WTC11 (cell line): Measurements from ENCODE around the gene MAP9. TPM values are rescaled to one million over a fixed set of nuclear protein-coding genes. Genes with fewer than 3 reads are reported as not detected.

ENCODE experiments used
- ATAC-seq: fragments of 200-7000 bp; cut with Tn5 transposase; 2 replicates; pipeline ENCODE4 v1.10.0; 2021; ENCODE audit warnings: mild to moderate bottlenecking, moderate library complexity
- CTCF ChIA-PET: fragments of 300-600 bp; sonication (Branson Sonifier 250); formaldehyde crosslinking; loops from one replicate; lab custom pipeline; 2021; ENCODE audit warnings: antibody characterized with exemption; lab: Charles Lee
- POLR2A ChIA-PET: fragments of 350-600 bp; sonication (Branson Sonifier 250); formaldehyde crosslinking; loops from one replicate; lab custom pipeline; 2021; ENCODE audit warnings: antibody characterized with exemption; lab: Charles Lee
- DNase-seq: peaks from one replicate; pipeline ENCODE4 v3.0.0; 2021; ENCODE audit warnings: low spot score
- H3K27ac Mint-ChIP-seq: 2 replicates; pipeline ENCODE4 v1.8.0; 2021; ENCODE audit warnings: mixed read lengths
- H3K27me3 Mint-ChIP-seq: 2 replicates; pipeline ENCODE4 v1.8.0; 2021; ENCODE audit warnings: low read depth, mild to moderate bottlenecking, moderate library complexity, mixed read lengths
- H3K36me3 Mint-ChIP-seq: 2 replicates; pipeline ENCODE4 v1.8.0; 2021; ENCODE audit warnings: mixed read lengths
- H3K4me1 Mint-ChIP-seq: 2 replicates; pipeline ENCODE4 v1.8.0; 2022; ENCODE audit warnings: mixed read lengths
- H3K4me3 Mint-ChIP-seq: 2 replicates; pipeline ENCODE4 v1.8.0; 2021; ENCODE audit warnings: mild to moderate bottlenecking, moderate library complexity, mixed read lengths
- H3K9me3 Mint-ChIP-seq: 2 replicates; pipeline ENCODE4 v1.8.0; 2021; ENCODE audit warnings: mixed read lengths
- ATF1 ChIP-seq: sonication (generic); formaldehyde crosslinking; IDR thresholded peaks from 2 replicates; pipeline ENCODE4 v1.8.1; 2023; ENCODE audit warnings: mild to moderate bottlenecking, moderate library complexity, missing genetic modification reagents
- CDX4 ChIP-seq: fragments of 250-450 bp; sonication (Bioruptor Pico); IDR thresholded peaks from 2 replicates; pipeline ENCODE4 v1.9.0; 2021; ENCODE audit warnings: moderate library complexity, mild to moderate bottlenecking, inconsistent platforms, borderline replicate concordance
- GABPB1 ChIP-seq: sonication (generic); formaldehyde crosslinking; IDR thresholded peaks from 2 replicates; pipeline ENCODE4 v1.8.1; 2023; ENCODE audit warnings: mild to moderate bottlenecking, missing genetic modification reagents
- NFE2L1 ChIP-seq: sonication (generic); formaldehyde crosslinking; IDR thresholded peaks from 2 replicates; pipeline ENCODE4 v1.8.1; 2023; ENCODE audit warnings: missing genetic modification reagents
- SMAD4 ChIP-seq: sonication (generic); formaldehyde crosslinking; IDR thresholded peaks from 2 replicates; pipeline ENCODE4 v1.8.0; 2022; ENCODE audit warnings: mild to moderate bottlenecking, missing genetic modification reagents
- SP1 ChIP-seq: sonication (generic); formaldehyde crosslinking; conservative IDR thresholded peaks from 2 replicates; pipeline ENCODE4 v1.8.1; 2022; ENCODE audit warnings: missing genetic modification reagents
- TP53 ChIP-seq: sonication (generic); formaldehyde crosslinking; IDR thresholded peaks from 2 replicates; pipeline ENCODE4 v1.8.1; 2023; ENCODE audit warnings: mild to moderate bottlenecking, missing genetic modification reagents
- USF2 ChIP-seq: sonication (generic); formaldehyde crosslinking; IDR thresholded peaks from 2 replicates; pipeline ENCODE4 v1.8.1; 2023; ENCODE audit warnings: mild to moderate bottlenecking, missing genetic modification reagents, moderate library complexity
- ZMAT4 ChIP-seq: fragments of 250-450 bp; sonication (Bioruptor Pico); IDR thresholded peaks from 2 replicates; pipeline ENCODE4 v1.9.0; 2021; ENCODE audit warnings: mild to moderate bottlenecking
- ZNF263 ChIP-seq: sonication (generic); formaldehyde crosslinking; IDR thresholded peaks from 2 replicates; pipeline ENCODE4 v1.8.1; 2022; ENCODE audit warnings: low read depth, mild to moderate bottlenecking, moderate library complexity, missing genetic modification reagents
- ZNF396 ChIP-seq: fragments of 250-450 bp; sonication (Bioruptor Pico); IDR thresholded peaks from 2 replicates; pipeline ENCODE4 v1.8.0; 2021; ENCODE audit warnings: mild to moderate bottlenecking, moderate library complexity, borderline replicate concordance
- ZNF416 ChIP-seq: fragments of 250-450 bp; sonication (Bioruptor Pico); IDR thresholded peaks from 2 replicates; pipeline ENCODE4 v1.9.0; 2021; ENCODE audit warnings: mild to moderate bottlenecking, inconsistent platforms
- ZNF532 ChIP-seq: fragments of 250-450 bp; sonication (Bioruptor Pico); IDR thresholded peaks from 2 replicates; pipeline ENCODE4 v1.9.0; 2021; ENCODE audit warnings: mild to moderate bottlenecking, borderline replicate concordance
- ZNF671 ChIP-seq: fragments of 250-450 bp; sonication (Bioruptor Pico); IDR thresholded peaks from 2 replicates; pipeline ENCODE4 v1.8.0; 2021; ENCODE audit warnings: mild to moderate bottlenecking
- total RNA-seq: library from RNA; stranded (reverse); gene quantifications from 3 replicates; pipeline ENCODE4 v1.2.3, GENCODE V29; 2021
- TF ChIP-seq, protein P1 (sequence below): sonication (generic); formaldehyde crosslinking; IDR thresholded peaks from 2 replicates; pipeline ENCODE4 v1.8.0; 2023; ENCODE audit warnings: mild to moderate bottlenecking, missing genetic modification reagents
- TF ChIP-seq, protein P2 (sequence below): sonication (generic); formaldehyde crosslinking; IDR thresholded peaks from 2 replicates; pipeline ENCODE4 v1.8.0; 2022; ENCODE audit warnings: mild to moderate bottlenecking, missing genetic modification reagents
- TF ChIP-seq, protein P3 (sequence below): sonication (generic); formaldehyde crosslinking; IDR thresholded peaks from 2 replicates; pipeline ENCODE4 v1.8.1; 2022; ENCODE audit warnings: low read depth, missing genetic modification reagents, borderline replicate concordance

Gene MAP9
- total RNA-seq, 1 experiment from 2014 or later: 19.0 TPM

DNA sequence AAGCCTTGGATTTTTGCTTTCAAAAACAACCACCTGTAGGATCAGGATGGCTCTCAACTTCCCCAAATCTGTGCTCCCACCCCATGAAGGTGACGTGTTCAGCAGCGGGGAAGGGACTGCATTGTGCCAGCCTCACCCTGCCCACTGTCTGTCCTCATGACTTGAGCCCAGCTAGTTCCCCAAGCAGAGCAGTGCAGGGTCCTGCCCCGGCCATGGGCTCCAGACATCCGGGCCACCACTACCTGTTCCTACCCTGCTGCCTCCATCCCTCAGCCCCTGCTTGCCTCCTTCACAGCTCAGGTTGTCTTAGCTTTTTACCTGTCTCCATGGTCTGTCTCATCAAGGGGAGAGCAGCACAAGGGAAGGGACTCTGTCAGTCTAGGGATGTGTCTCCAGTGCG, 11.4 kb upstream of the MAP9 start:
- CTCF ChIA-PET: no interaction called here
- ATAC-seq: no peak
- H3K27me3 Mint-ChIP-seq: peaks cover 4% of the 10 kb centered on the region; the same call in 1 of the 2 replicates

More for the DNA sequence above, 11.4 kb upstream of the MAP9 start:
- POLR2A ChIA-PET: no interaction called here
- Mint-ChIP-seq H3K27ac (no peak overlapping the region), H3K4me1 (peaks cover 2% of the 10 kb centered on the region; the same call in 1 of the 2 replicates), H3K36me3 (no peaks in the 10 kb centered on the region), H3K9me3 (0 out of 2 replicates have a peak, but pooled peaks cover 5% of the 10 kb centered on the region), H3K4me3 (no peak overlapping the region)
- TF ChIP-seq TP53 (CRISPR knock-in tag): no peak
- TF ChIP-seq GABPB1 (CRISPR knock-in tag): no peak
- TF ChIP-seq NFE2L1 (CRISPR knock-in tag): no peak
- TF ChIP-seq, protein P1, sequence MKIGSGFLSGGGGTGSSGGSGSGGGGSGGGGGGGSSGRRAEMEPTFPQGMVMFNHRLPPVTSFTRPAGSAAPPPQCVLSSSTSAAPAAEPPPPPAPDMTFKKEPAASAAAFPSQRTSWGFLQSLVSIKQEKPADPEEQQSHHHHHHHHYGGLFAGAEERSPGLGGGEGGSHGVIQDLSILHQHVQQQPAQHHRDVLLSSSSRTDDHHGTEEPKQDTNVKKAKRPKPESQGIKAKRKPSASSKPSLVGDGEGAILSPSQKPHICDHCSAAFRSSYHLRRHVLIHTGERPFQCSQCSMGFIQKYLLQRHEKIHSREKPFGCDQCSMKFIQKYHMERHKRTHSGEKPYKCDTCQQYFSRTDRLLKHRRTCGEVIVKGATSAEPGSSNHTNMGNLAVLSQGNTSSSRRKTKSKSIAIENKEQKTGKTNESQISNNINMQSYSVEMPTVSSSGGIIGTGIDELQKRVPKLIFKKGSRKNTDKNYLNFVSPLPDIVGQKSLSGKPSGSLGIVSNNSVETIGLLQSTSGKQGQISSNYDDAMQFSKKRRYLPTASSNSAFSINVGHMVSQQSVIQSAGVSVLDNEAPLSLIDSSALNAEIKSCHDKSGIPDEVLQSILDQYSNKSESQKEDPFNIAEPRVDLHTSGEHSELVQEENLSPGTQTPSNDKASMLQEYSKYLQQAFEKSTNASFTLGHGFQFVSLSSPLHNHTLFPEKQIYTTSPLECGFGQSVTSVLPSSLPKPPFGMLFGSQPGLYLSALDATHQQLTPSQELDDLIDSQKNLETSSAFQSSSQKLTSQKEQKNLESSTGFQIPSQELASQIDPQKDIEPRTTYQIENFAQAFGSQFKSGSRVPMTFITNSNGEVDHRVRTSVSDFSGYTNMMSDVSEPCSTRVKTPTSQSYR (CRISPR knock-in tag): no peak
- TF ChIP-seq SMAD4: no peak
- no peak for TF ChIP-seq ZNF671 (CRISPR knock-in tag)
- no peak for TF ChIP-seq ZNF532 (CRISPR knock-in tag)
- no peak for TF ChIP-seq ZNF396
- no peak for TF ChIP-seq SP1
- no peak for TF ChIP-seq CDX4 (CRISPR knock-in tag)
- no peak for TF ChIP-seq ZNF416 (CRISPR knock-in tag)
- TF ChIP-seq USF2: no peak
- TF ChIP-seq ZNF263 (CRISPR knock-in tag): no peak
- TF ChIP-seq, protein P2, sequence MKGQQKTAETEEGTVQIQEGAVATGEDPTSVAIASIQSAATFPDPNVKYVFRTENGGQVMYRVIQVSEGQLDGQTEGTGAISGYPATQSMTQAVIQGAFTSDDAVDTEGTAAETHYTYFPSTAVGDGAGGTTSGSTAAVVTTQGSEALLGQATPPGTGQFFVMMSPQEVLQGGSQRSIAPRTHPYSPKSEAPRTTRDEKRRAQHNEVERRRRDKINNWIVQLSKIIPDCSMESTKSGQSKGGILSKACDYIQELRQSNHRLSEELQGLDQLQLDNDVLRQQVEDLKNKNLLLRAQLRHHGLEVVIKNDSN (CRISPR knock-in tag): no peak
- no peak for TF ChIP-seq ZMAT4
- TF ChIP-seq, protein P3, sequence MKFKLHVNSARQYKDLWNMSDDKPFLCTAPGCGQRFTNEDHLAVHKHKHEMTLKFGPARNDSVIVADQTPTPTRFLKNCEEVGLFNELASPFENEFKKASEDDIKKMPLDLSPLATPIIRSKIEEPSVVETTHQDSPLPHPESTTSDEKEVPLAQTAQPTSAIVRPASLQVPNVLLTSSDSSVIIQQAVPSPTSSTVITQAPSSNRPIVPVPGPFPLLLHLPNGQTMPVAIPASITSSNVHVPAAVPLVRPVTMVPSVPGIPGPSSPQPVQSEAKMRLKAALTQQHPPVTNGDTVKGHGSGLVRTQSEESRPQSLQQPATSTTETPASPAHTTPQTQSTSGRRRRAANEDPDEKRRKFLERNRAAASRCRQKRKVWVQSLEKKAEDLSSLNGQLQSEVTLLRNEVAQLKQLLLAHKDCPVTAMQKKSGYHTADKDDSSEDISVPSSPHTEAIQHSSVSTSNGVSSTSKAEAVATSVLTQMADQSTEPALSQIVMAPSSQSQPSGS: no peak
- TF ChIP-seq ATF1: no peak
- DNase-seq: no peak
